Natural killer cell treated with Interleukin-12 subunit alpha and Interleukin-12 subunit beta and Interleukin-15 and Interleukin-18, amount 100 ng/mL, for 72 hours (primary cell): ENCODE data around the gene ZNF511. TPM values are rescaled to one million over a fixed set of nuclear protein-coding genes. Genes with fewer than 3 reads are reported as not detected.

Experiments used
- ATAC-seq, 2 donors: fragments of 150-1000 bp; cut with Tn5 transposase in 1 of 2; sonication (Bioruptor Pico), chemical (Tn5 transposase) in 1 of 2; 2 replicates each; pipeline ENCODE4 v1.10.0; 2021
- DNase-seq: peaks from one replicate; pipeline ENCODE4 v3.0.0; 2022; ENCODE audit warnings: low spot score
- H3K27ac Mint-ChIP-seq, 2 donors: 1 replicate in 1 of 2; 2 replicates in 1 of 2; pipeline ENCODE4 v1.8.0; 2022; ENCODE audit warnings: mixed read lengths in 2 of 2, mild to moderate bottlenecking in 1 of 2, moderate library complexity in 1 of 2
- H3K27me3 Mint-ChIP-seq, 2 donors: 1 replicate in 1 of 2; 2 replicates in 1 of 2; pipeline ENCODE4 v1.8.0; 2022; ENCODE audit warnings: mixed read lengths in 2 of 2
- H3K36me3 Mint-ChIP-seq: one replicate; pipeline ENCODE4 v1.8.0; 2022; ENCODE audit warnings: mixed read lengths
- H3K4me1 Mint-ChIP-seq, 2 donors: 1 replicate in 1 of 2; 2 replicates in 1 of 2; pipeline ENCODE4 v1.8.0; 2022; ENCODE audit warnings: low read depth in 2 of 2, mixed read lengths in 2 of 2, mild to moderate bottlenecking in 1 of 2
- H3K4me3 Mint-ChIP-seq: one replicate; pipeline ENCODE4 v1.8.0; 2022; ENCODE audit warnings: mixed read lengths
- H3K9me3 Mint-ChIP-seq: 2 replicates; pipeline ENCODE4 v1.8.0; 2022; ENCODE audit warnings: mixed read lengths
- total RNA-seq, 2 donors: library from RNA; stranded (reverse); gene quantifications; one replicate each; pipeline ENCODE4 v1.2.3, GENCODE V29; 2022

Gene ZNF511
- total RNA-seq, 2 donors from 2014 or later, result 38.1 to 73.2 TPM

GRCh38 chr10:133334503-133335245 lies 26.0 kb downstream of the ZNF511 start:
- Mint-ChIP-seq H3K36me3 (no peaks in the 10 kb centered on the region), H3K27ac (no peak overlapping the region), H3K9me3 (no peaks in the 10 kb centered on the region), H3K4me1 (peaks cover 8 to 11% of the 10 kb centered on the region in 2 donors), H3K27me3 (peaks cover 32 to 41% of the 10 kb centered on the region in 2 donors), H3K4me3 (peak overlapping the region; percentile 80)
- peak; percentile 35 to 36 for ATAC-seq
- DNase-seq, result no peak

- Mint-ChIP-seq H3K36me3 (no peaks in the 10 kb centered on the region), H3K4me3 (peak overlapping the region; percentile 80), H3K27me3 (peaks cover 29 to 37% of the 10 kb centered on the region in 2 donors), H3K4me1 (peaks cover 5 to 7% of the 10 kb centered on the region in 2 donors), H3K27ac (no peak overlapping the region), H3K9me3 (no peaks in the 10 kb centered on the region)
- no peak for DNase-seq
- peak; percentile 51 to 52 for ATAC-seq
Measured at GRCh38 chr10:133335246-133336117, 26.8 kb downstream of the ZNF511 start.

GRCh38 chr10:133336118-133336576 lies 27.4 kb downstream of the ZNF511 start:
- H3K4me1 Mint-ChIP-seq, result peaks cover 5 to 7% of the 10 kb centered on the region in 2 donors
- no peaks in the 10 kb centered on the region for H3K36me3 Mint-ChIP-seq
- ATAC-seq, result no peak
- H3K9me3 Mint-ChIP-seq, result no peaks in the 10 kb centered on the region
- H3K27me3 Mint-ChIP-seq, result peaks cover 24 to 31% of the 10 kb centered on the region in 2 donors
- DNase-seq, result no peak
- H3K27ac Mint-ChIP-seq, result no peak overlapping the region
- no peak overlapping the region for H3K4me3 Mint-ChIP-seq

- DNase-seq, result no peak
- Mint-ChIP-seq H3K27ac (no peak within 1 kb of the TSS), H3K9me3 (no peaks in the 10 kb centered on the region)
Measured at GRCh38 chr10:133336577-133337369, 28.1 kb downstream of the ZNF511 start, which contains the start of gene CALY. CALY (minus strand) TSS chr10:133336896; CDS start chr10:133328989, 7,907 bp downstream.

GRCh38 chr10:133337370-133337725 lies 28.6 kb downstream of the ZNF511 start:
- no peak overlapping the region for H3K4me3 Mint-ChIP-seq
- peaks cover 25 to 29% of the 10 kb centered on the region in 2 donors for H3K27me3 Mint-ChIP-seq
- no peak overlapping the region for H3K27ac Mint-ChIP-seq
- no peaks in the 10 kb centered on the region for H3K36me3 Mint-ChIP-seq
- no peak for ATAC-seq
- DNase-seq, result no peak
- H3K4me1 Mint-ChIP-seq, result peaks cover 5 to 7% of the 10 kb centered on the region in 2 donors
- H3K9me3 Mint-ChIP-seq, result no peaks in the 10 kb centered on the region

More at GRCh38 chr10:133336577-133337369, 28.1 kb downstream of the ZNF511 start, which contains the start of gene CALY:
- Mint-ChIP-seq H3K27me3 (peaks cover 27 to 30% of the 10 kb centered on the region in 2 donors), H3K4me1 (peaks cover 5 to 7% of the 10 kb centered on the region in 2 donors), H3K36me3 (no peaks in the 10 kb centered on the region), H3K4me3 (peak within 1 kb of the TSS; percentile 80)
- ATAC-seq, result peak; percentile 56 to 66

- ATAC-seq (no peak), DNase-seq (no peak)
- Mint-ChIP-seq H3K4me1 (peaks cover 5 to 7% of the 10 kb centered on the region in 2 donors), H3K27me3 (peaks cover 20 to 24% of the 10 kb centered on the region in 2 donors), H3K27ac (no peak overlapping the region), H3K9me3 (no peaks in the 10 kb centered on the region), H3K36me3 (no peaks in the 10 kb centered on the region), H3K4me3 (no peak overlapping the region)
Measured at GRCh38 chr10:133338080-133339071, 29.7 kb downstream of the ZNF511 start.

- no peaks in the 10 kb centered on the region for H3K9me3 Mint-ChIP-seq
- H3K36me3 Mint-ChIP-seq, result no peaks in the 10 kb centered on the region
- ATAC-seq (no peak), DNase-seq (no peak)
- H3K4me3 Mint-ChIP-seq, result no peak overlapping the region
- H3K4me1 Mint-ChIP-seq, result peaks cover under 1 to 2% of the 10 kb centered on the region in 2 donors
- H3K27me3 Mint-ChIP-seq, result peaks cover 15 to 16% of the 10 kb centered on the region in 2 donors
- no peak overlapping the region for H3K27ac Mint-ChIP-seq
Measured at GRCh38 chr10:133339708-133340380, 31.1 kb downstream of the ZNF511 start.

GRCh38 chr10:133341983-133342382 lies 33.3 kb downstream of the ZNF511 start:
- DNase-seq, result no peak
- H3K4me1 Mint-ChIP-seq, result no peaks in the 10 kb centered on the region

GRCh38 chr10:133342942-133343341 lies 34.2 kb downstream of the ZNF511 start:
- H3K4me1 Mint-ChIP-seq, result no peaks in the 10 kb centered on the region
- no peaks in the 10 kb centered on the region for H3K9me3 Mint-ChIP-seq
- H3K27me3 Mint-ChIP-seq, result peaks cover 16 to 23% of the 10 kb centered on the region in 2 donors
- no peak overlapping the region for H3K27ac Mint-ChIP-seq
- no peak overlapping the region for H3K4me3 Mint-ChIP-seq
- ATAC-seq, result no peak
- no peak for DNase-seq
- H3K36me3 Mint-ChIP-seq, result no peaks in the 10 kb centered on the region

More at GRCh38 chr10:133341983-133342382, 33.3 kb downstream of the ZNF511 start:
- no peak for ATAC-seq
- Mint-ChIP-seq H3K9me3 (no peaks in the 10 kb centered on the region), H3K27ac (no peak overlapping the region), H3K4me3 (no peak overlapping the region), H3K27me3 (peaks cover 16 to 23% of the 10 kb centered on the region in 2 donors), H3K36me3 (no peaks in the 10 kb centered on the region)

GRCh38 chr10:133343558-133343957 lies 34.8 kb downstream of the ZNF511 start:
- no peak for DNase-seq
- H3K4me3 Mint-ChIP-seq, result no peak overlapping the region
- no peak for ATAC-seq
- H3K27ac Mint-ChIP-seq, result no peak overlapping the region
- H3K36me3 Mint-ChIP-seq, result no peaks in the 10 kb centered on the region
- H3K4me1 Mint-ChIP-seq, result no peaks in the 10 kb centered on the region
- H3K9me3 Mint-ChIP-seq, result no peaks in the 10 kb centered on the region
- H3K27me3 Mint-ChIP-seq, result peaks cover 16 to 23% of the 10 kb centered on the region in 2 donors

GRCh38 chr10:133344236-133344635 lies 35.5 kb downstream of the ZNF511 start:
- ATAC-seq (no peak), DNase-seq (no peak)
- H3K36me3 Mint-ChIP-seq, result no peaks in the 10 kb centered on the region
- H3K27ac Mint-ChIP-seq, result no peak overlapping the region
- peaks cover 3% of the 10 kb centered on the region in 2 donors for H3K4me1 Mint-ChIP-seq
- H3K9me3 Mint-ChIP-seq, result no peaks in the 10 kb centered on the region
- no peak overlapping the region for H3K4me3 Mint-ChIP-seq
- peaks cover 22 to 26% of the 10 kb centered on the region in 2 donors for H3K27me3 Mint-ChIP-seq

- Mint-ChIP-seq H3K36me3 (no peaks in the 10 kb centered on the region), H3K27ac (no peak overlapping the region), H3K4me3 (no peak overlapping the region), H3K4me1 (peaks cover 3 to 5% of the 10 kb centered on the region in 2 donors), H3K27me3 (peaks cover 23 to 27% of the 10 kb centered on the region in 2 donors), H3K9me3 (no peaks in the 10 kb centered on the region)
- no peak for ATAC-seq
- DNase-seq, result no peak
Measured at GRCh38 chr10:133346413-133346812, 37.7 kb downstream of the ZNF511 start.
